Fibroblast of lung (primary cell): ENCODE results near the gene PTOV1. TPM values are rescaled to one million over a fixed set of nuclear protein-coding genes. Genes with fewer than 3 reads are reported as not detected.

Experiments
- DNase-seq, 2 donors: peaks; one replicate each; pipeline versions ENCODE4 v3.0.0 to v3.0.0-alpha.2; 2010; ENCODE audit warnings: low read depth in 2 of 2
- H2AFZ ChIP-seq: 2 replicates; pipeline ENCODE4 v1.5.1; 2012; ENCODE audit warnings: low read length, control low read depth, inconsistent platforms
- H3K27ac ChIP-seq: 2 replicates; pipeline ENCODE4 v1.5.1; 2011; ENCODE audit warnings: low read length, control low read depth; ENCODE audit not compliant: insufficient read depth
- H3K27me3 ChIP-seq: 2 replicates; pipeline ENCODE4 v1.5.1; 2011; ENCODE audit warnings: mild to moderate bottlenecking, low read length; ENCODE audit not compliant: control insufficient read depth, insufficient read depth
- H3K36me3 ChIP-seq: 2 replicates; pipeline ENCODE4 v1.5.1; 2011; ENCODE audit warnings: low read length; ENCODE audit not compliant: control insufficient read depth, insufficient read depth
- H3K4me1 ChIP-seq: 2 replicates; pipeline ENCODE4 v1.5.1; 2011; ENCODE audit warnings: low read length; ENCODE audit not compliant: control insufficient read depth, insufficient read depth; ENCODE audit errors: extremely low read depth
- H3K4me2 ChIP-seq: 2 replicates; pipeline ENCODE4 v1.5.1; 2011; ENCODE audit warnings: low read length, control low read depth; ENCODE audit not compliant: insufficient read depth; ENCODE audit errors: extremely low read depth
- H3K4me3 ChIP-seq, 4 experiments: fragments of 200-600 bp in 1 of 4; sonication (generic) in 1 of 4; replicated peaks in 1 of 4; 2 replicates each; pipeline ENCODE4 v1.5.1; 2011 to 2016; ENCODE audit warnings: low read length in 4 of 4, low read depth in 3 of 4, mild to moderate bottlenecking in 3 of 4, control low read depth in 2 of 4, inconsistent platforms in 1 of 4, mixed read lengths in 1 of 4; ENCODE audit not compliant: insufficient read depth in 1 of 4; ENCODE audit errors: control extremely low read depth in 1 of 4
- H3K79me2 ChIP-seq: 2 replicates; pipeline ENCODE4 v1.5.1; 2012; ENCODE audit warnings: mild to moderate bottlenecking, low read length, inconsistent platforms; ENCODE audit not compliant: control insufficient read depth, insufficient read depth
- H3K9ac ChIP-seq: 2 replicates; pipeline ENCODE4 v1.5.1; 2011; ENCODE audit warnings: mild to moderate bottlenecking, low read length, control low read depth; ENCODE audit not compliant: insufficient read depth
- H3K9me3 ChIP-seq: 2 replicates; pipeline ENCODE4 v1.5.1; 2012; ENCODE audit warnings: low read depth, low read length; ENCODE audit not compliant: control insufficient read depth, insufficient read depth
- H4K20me1 ChIP-seq: 2 replicates; pipeline ENCODE4 v1.5.1; 2011; ENCODE audit warnings: low read length; ENCODE audit not compliant: control insufficient read depth, insufficient read depth; ENCODE audit errors: extremely low read depth
- EZH2 ChIP-seq: IDR thresholded peaks from 2 replicates; pipeline ENCODE4 v1.5.1; 2012; ENCODE audit warnings: low read length, control low read depth, mild to moderate bottlenecking; ENCODE audit errors: missing control alignments
- polyA plus RNA-seq, 2 donors: library from polyadenylated mRNA; depleted of rRNA in 1 of 2; stranded (reverse) in 1 of 2; unstranded in 1 of 2; fragments of >200 nt; gene quantifications; 2 replicates each; pipeline ENCODE4 v1.2.1, GENCODE V29; 2011 to 2012; ENCODE audit warnings: missing spikeins in 1 of 2
- total RNA-seq: library from RNA; depleted of rRNA; stranded (reverse); fragments of >200 nt; gene quantifications from 2 replicates; pipeline ENCODE4 v1.2.1, GENCODE V29; 2014
- TF ChIP-seq, protein P1 (sequence below), 2 donors: IDR thresholded peaks in 1 of 2; conservative IDR thresholded peaks in 1 of 2; 1 replicate in 1 of 2; 2 replicates in 1 of 2; pipeline ENCODE4 v1.5.1; 2011 to 2012; ENCODE audit warnings: low read length in 2 of 2, control low read depth in 1 of 2, inconsistent platforms in 1 of 2, low read depth in 1 of 2, mild to moderate bottlenecking in 1 of 2

The PTOV1 gene
- total and polyA plus RNA-seq, 2 donors (not counting 1 experiment from before 2014, with no cell fraction given) = 41.1 to 56.0 TPM

GRCh38 chr19:49864890-49865289, 13.9 kb downstream of the PTOV1 start:
- Histone ChIP-seq H3K9me3 (no peaks in the 10 kb centered on the region), H3K4me1 (peaks cover 10% of the 10 kb centered on the region), H3K79me2 (peaks cover 24% of the 10 kb centered on the region), H3K9ac (no peak overlapping the region), H3K36me3 (peaks cover 30% of the 10 kb centered on the region), H3K4me3 (no peak overlapping the region), H3K4me2 (no peak overlapping the region), H2AFZ (no peak overlapping the region), H4K20me1 (no peaks in the 10 kb centered on the region), H3K27ac (no peak overlapping the region), H3K27me3 (no peaks in the 10 kb centered on the region)
- no peak for DNase-seq
- TF ChIP-seq, protein P1, sequence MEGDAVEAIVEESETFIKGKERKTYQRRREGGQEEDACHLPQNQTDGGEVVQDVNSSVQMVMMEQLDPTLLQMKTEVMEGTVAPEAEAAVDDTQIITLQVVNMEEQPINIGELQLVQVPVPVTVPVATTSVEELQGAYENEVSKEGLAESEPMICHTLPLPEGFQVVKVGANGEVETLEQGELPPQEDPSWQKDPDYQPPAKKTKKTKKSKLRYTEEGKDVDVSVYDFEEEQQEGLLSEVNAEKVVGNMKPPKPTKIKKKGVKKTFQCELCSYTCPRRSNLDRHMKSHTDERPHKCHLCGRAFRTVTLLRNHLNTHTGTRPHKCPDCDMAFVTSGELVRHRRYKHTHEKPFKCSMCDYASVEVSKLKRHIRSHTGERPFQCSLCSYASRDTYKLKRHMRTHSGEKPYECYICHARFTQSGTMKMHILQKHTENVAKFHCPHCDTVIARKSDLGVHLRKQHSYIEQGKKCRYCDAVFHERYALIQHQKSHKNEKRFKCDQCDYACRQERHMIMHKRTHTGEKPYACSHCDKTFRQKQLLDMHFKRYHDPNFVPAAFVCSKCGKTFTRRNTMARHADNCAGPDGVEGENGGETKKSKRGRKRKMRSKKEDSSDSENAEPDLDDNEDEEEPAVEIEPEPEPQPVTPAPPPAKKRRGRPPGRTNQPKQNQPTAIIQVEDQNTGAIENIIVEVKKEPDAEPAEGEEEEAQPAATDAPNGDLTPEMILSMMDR (conservative IDR thresholded peaks at IDR 0.05 in 1 of 2, IDR thresholded peaks at IDR 0.05 in 1 of 2; ENCODE audit: low read depth in 1 of 2, low read length in 2 of 2) = no peak
- no peak for TF ChIP-seq EZH2

DNA sequence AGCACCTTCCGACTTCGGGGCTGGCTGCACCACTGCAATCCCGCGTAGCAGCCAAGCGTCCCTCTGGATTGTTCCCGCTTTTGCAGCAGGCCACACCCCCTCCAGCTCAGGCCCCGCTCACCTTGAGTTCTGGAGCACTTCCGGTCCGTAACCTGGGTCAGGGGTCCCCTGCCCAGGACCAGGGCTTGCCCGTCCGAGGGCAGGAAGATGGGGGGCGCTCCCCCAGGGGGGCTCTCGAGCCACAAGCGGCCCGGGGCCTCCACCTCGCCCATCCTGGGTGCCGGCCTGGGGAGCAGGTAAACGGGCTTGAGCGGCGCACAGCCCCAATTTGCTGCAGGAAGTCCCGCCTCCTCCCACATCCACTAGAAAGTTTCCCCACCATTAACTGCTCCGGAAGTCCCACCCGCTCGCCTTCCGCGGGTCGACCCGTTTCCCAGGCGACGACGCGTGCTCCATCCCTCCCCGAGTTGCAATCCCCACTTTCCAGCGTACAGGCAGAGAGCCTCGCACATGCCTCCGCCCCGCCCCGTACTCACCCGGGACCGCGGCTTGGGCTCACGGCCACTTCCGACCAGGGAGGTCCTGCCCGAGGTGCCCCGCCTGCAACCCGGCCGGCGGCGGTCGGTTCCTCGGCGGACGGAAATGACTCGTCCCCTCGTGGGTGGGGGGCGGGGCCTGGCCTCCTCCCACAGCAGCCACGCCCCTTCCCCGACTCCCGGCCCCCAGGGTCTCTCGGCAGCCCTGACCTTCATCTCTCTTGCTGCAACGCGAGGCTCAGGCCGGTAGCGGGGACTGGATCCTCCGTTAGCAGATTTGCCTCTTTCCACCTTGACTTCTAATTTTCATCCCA, 16.2 kb downstream of the PTOV1 start, which contains the start of gene PNKP:
Gene PNKP, minus strand, starts transcription at position 644 of the 850 bp plus-strand sequence. Its CDS starts 372 bp downstream, at position 272.
- Histone ChIP-seq H3K27ac (peak within 1 kb of the TSS; percentile 78), H3K9me3 (no peaks in the 10 kb centered on the region), H4K20me1 (no peaks in the 10 kb centered on the region), H3K4me1 (peaks cover 16% of the 10 kb centered on the region), H3K4me3 (peak within 1 kb of the TSS; percentile 76 to 94 (median 79)), H3K79me2 (peaks cover 24% of the 10 kb centered on the region), H2AFZ (peak within 1 kb of the TSS; percentile 46), H3K4me2 (peak within 1 kb of the TSS; percentile 97), H3K9ac (peak within 1 kb of the TSS; percentile 79), H3K36me3 (peaks cover 17% of the 10 kb centered on the region), H3K27me3 (no peaks in the 10 kb centered on the region)
- TF ChIP-seq, protein P1 (conservative IDR thresholded peaks at IDR 0.05 in 1 of 2, IDR thresholded peaks at IDR 0.05 in 1 of 2; ENCODE audit: low read depth in 1 of 2, low read length in 2 of 2) = no peak
- no peak for TF ChIP-seq EZH2
- peak; percentile 89 to 91 for DNase-seq

- H3K36me3 ChIP-seq = peaks cover 7% of the 10 kb centered on the region
- no peak for TF ChIP-seq EZH2
- TF ChIP-seq, protein P1 (conservative IDR thresholded peaks at IDR 0.05 in 1 of 2, IDR thresholded peaks at IDR 0.05 in 1 of 2; ENCODE audit: low read depth in 1 of 2, low read length in 2 of 2) = no peak
- no peaks in the 10 kb centered on the region for H4K20me1 ChIP-seq
- peaks cover 16% of the 10 kb centered on the region for H3K4me1 ChIP-seq
- H3K9ac ChIP-seq = peak overlapping the region; percentile 33
- no peaks in the 10 kb centered on the region for H3K27me3 ChIP-seq
- H2AFZ ChIP-seq = peak overlapping the region; percentile 60
- H3K4me2 ChIP-seq = peak overlapping the region; percentile 75
- peak overlapping the region; percentile 80 for H3K27ac ChIP-seq
- DNase-seq = no peak
- H3K4me3 ChIP-seq = peak overlapping the region; percentile 2 to 48 (median 36)
- peaks cover 22% of the 10 kb centered on the region for H3K79me2 ChIP-seq
- no peaks in the 10 kb centered on the region for H3K9me3 ChIP-seq
These were observed 18.1 kb downstream of the PTOV1 start for GRCh38 chr19:49869009-49869483.
